Fibroblast of lung (primary cell): ENCODE results near the gene ZSWIM7.

Source experiments
- CTCF ChIP-seq, 2 donors: IDR thresholded peaks in 1 of 2; conservative IDR thresholded peaks in 1 of 2; 1 replicate in 1 of 2; 2 replicates in 1 of 2; pipeline ENCODE4 v1.5.1; 2011 to 2012; ENCODE audit warnings: low read length in 2 of 2, control low read depth in 1 of 2, inconsistent platforms in 1 of 2, low read depth in 1 of 2, mild to moderate bottlenecking in 1 of 2
- EZH2 ChIP-seq: IDR thresholded peaks from 2 replicates; pipeline ENCODE4 v1.5.1; 2012; ENCODE audit warnings: low read length, control low read depth, mild to moderate bottlenecking; ENCODE audit errors: missing control alignments

- no peak for TF ChIP-seq CTCF (conservative IDR thresholded peaks at IDR 0.05 in 1 of 2, IDR thresholded peaks at IDR 0.05 in 1 of 2; ENCODE audit: low read depth in 1 of 2, low read length in 2 of 2)
- TF ChIP-seq EZH2 = no peak
Observed at GRCh38 chr17:15952048-15952532, 47.4 kb downstream of the ZSWIM7 start.
